Tongue (tissue), 2 donors: ENCODE results near the gene CPN1. TPM values are rescaled to one million over a fixed set of nuclear protein-coding genes. Genes with fewer than 3 reads are reported as not detected.
"Not testable (repeated sequence)": the region's sequence is repeated elsewhere in the genome, so short reads cannot be mapped to it uniquely, and the experiment has no call there.

Source experiments
- DNase-seq: peaks from one replicate; pipeline ENCODE4 v3.0.0-alpha.2; 2015
- total RNA-seq: library from RNA; depleted of rRNA; stranded (reverse); fragments of >200 nt; gene quantifications from one replicate; pipeline ENCODE4 v1.2.3, GENCODE V29; 2014

The CPN1 gene
- total RNA-seq, 1 donor from 2014 or later = not detected

DNA sequence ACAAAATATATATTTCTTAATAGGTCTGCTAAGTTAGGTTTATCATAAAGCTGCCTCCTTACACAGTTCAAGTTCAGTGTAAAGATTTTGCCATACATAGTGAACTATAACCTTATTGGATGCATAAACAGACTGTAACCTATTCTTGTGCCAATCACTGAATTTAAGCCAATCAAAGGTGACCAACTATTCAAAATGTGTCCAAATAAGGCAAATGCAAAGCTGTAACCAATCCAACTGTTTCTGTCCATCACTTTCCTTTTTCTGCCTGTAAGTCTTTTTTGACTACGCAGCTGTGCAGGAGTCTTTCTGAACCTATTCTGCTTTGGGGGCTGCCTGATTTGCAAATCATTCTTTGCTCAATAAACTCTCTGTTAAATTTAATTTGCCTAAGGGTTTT, 60.3 kb downstream of the CPN1 start:
- peak; percentile 75 for DNase-seq

- no peak for DNase-seq
Measured at GRCh38 chr10:100020886-100021253, 60.8 kb downstream of the CPN1 start.

DNA sequence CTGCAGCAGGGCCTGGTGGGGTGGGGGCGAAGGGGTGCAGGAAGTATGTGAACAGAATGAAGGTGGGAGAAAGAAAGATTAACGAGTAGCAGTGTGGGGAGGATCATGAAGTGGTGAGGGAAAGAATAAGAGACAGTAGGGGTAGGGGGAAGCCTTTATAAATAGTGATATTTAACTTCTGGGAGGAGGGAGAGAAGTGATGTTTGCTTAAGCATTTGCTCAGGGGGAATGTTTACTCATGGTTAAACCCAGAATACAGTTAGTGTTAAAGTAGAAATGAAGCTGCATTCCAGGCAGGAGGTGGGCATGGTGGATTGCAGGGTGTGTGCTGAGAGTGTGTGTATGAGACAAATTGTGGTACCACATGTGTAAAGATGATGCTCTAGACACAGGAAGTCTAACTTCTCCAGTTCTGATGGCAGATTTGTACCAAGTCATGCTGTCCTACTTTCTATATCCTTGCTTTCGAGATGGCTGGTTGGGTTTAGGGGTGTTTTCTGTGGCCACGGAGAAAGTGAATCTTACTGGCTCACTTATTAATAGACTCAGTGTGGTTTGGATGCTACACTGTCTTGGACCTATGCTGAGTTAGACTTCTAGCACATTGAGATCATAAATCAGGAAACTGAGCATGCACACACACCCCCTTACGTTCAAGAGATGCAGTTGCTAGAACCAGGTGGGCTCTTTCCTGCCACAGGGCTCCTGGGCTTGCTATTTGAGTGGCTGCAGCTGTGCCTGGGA, 61.4 kb downstream of the CPN1 start:
- DNase-seq = no peak

GRCh38 chr10:100019787-100020141, 61.9 kb downstream of the CPN1 start:
- peak; percentile 59 for DNase-seq

DNA sequence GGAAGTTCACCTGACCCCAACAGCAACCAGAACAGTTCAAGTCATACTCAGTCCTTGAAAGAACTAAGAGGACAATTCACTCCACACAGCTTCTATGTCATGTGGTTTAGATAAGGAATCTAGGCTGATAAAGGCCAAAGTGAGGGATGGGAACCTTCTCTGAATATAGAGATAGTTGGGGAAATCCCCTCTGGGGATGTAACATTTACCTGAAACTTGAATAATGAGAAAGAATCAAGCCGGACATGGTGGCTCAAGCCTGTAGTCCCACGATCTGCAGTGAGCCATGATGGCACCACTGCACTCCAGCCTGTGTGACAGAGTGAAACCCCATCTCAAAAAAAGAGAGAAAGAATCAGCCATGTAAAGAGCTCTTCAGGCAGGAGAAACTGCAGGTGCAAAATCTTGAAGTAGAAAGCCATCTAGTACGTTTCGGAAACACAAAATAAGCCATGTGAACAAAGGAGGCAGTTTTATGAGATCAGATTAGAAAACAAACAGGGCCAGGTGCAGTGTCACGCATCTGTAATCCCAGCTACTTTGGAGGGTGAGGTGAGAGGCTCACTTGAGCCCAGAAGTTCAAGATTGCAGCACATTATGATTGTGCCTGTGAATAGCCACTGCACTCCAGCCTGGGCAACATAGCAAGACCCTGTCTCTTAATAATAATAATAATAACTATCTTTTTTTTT, 67.5 kb downstream of the CPN1 start:
- DNase-seq = no peak

GRCh38 chr10:100013621-100014020, 68.0 kb downstream of the CPN1 start:
- no peak for DNase-seq

DNA sequence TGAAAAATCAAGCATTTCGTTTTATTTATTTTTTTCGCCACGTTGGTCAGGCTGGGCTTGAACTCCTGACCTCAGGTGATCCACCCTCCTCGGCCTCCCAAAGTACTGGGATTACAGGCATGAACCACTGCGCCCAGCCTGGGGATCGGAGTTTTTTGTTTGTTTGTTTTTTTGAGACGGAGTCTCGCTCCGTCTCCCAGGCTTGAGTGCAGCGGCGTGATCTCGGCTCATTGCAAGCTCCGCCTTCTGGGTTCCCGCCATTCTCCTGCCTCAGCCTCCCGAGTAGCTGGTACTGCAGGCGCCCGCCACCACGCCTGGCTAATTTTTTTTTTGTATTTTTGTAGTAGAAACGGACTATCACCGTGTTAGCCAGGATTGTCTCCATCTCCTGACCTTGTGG, 69.8 kb downstream of the CPN1 start:
- not testable (repeated sequence) for DNase-seq

GRCh38 chr10:100009793-100010676, 71.6 kb downstream of the CPN1 start, which contains the start of gene DNMBP:
TSS of gene DNMBP (minus strand) at chr10:100009947. CDS start at chr10:99972124, 37,823 bp downstream.
- DNase-seq = peak; percentile 95

GRCh38 chr10:100009283-100009792, 72.3 kb downstream of the CPN1 start:
- peak; percentile 78 for DNase-seq

DNA sequence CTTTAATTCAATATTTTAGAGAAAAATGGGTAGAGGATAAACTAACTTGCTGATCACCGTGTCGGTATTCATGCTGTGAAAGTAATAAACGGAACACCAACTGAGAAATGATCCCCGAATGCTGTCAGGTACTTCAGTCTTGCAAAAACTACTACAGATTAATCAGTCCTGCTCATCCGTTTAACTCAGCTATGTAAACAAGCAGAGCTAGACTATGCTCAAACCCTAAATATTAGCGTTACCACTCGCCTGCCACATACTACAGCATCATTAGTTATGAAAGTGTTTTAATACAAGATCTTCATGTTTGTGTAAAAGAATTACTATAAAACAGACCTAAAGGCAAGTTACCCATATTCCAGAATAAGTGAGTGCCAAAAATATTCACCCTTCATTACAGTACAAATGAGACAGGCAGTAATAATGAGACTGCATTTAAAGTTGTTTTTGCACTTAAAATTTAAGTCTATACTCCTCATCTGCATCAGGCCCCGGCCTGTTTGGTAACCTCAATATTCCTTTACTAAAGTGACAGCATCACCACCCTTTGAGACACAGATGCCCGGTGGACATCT, 72.9 kb downstream of the CPN1 start:
- no peak for DNase-seq

- no peak for DNase-seq
Measured at GRCh38 chr10:100008142-100008522, 73.5 kb downstream of the CPN1 start.

DNA sequence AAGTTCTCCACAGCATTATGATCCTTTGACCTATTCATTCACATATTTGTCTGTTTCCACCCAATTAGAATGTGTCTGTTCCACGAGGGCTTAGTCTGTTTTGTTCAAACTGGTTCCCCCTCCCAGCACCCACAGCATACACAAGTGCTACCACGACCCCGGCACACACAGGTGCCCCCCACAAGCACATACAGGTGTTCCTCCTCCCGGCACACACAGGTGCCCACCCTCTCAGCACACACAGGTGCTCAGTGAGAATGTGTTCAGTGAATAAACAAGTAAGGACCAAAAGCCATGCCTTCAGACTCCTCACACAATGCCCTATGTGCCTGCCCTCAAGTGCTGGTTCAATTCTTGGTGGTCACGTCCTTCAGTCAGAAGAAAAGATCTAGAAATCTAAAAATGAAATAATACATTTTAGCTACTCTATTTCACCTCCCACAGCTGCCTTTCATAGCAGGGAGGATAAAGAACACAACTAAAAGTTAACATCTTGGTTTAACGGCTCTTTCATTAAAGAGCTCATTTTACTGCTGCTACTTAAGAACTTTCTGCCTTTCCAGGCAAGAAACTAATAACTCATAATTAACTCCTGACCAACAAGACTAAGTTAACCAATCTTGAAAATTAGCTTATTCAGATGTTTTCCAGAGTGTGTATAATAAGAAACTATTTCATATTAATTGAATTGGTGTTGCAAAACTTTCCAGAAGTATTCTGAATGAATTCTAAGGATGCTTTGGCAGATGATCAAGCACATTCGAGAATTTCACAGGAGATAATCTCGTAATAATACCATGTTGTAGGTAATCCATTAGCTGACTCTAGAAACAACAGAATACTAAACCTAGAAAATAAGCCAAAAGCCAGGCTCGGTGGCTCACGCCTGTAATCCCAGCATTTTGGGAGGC, 74.2 kb downstream of the CPN1 start:
- no peak for DNase-seq

DNA sequence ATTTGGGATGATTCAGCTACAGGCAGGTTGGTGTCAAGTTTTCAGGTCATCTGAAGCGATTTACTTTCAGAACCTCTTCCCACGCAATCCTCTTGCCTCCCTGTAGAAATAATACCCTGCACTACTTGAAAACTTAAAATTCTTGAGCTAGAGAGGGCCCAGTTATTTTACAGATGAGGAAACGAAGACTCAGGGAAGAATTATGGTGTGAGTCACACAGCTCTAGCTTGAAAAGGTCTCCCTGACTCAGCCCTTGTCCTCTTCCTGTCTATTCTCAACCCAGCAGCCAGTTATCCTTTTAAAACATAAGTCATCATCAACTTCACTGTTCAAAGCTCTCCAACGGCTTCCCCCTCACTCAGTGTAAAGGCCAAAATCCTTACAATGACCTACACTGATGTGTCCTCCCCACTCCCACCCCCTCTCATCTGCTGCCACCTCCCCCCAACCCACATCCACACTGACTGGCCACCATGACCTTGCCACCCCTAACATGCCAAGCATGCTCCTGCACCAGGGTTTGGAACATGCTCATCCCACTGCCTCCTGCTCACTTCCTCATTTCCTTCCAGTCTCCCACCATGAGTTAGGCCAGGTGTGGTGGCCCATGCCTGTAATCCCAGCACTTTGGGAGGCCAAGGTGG, 75.3 kb downstream of the CPN1 start:
- no peak for DNase-seq

DNA sequence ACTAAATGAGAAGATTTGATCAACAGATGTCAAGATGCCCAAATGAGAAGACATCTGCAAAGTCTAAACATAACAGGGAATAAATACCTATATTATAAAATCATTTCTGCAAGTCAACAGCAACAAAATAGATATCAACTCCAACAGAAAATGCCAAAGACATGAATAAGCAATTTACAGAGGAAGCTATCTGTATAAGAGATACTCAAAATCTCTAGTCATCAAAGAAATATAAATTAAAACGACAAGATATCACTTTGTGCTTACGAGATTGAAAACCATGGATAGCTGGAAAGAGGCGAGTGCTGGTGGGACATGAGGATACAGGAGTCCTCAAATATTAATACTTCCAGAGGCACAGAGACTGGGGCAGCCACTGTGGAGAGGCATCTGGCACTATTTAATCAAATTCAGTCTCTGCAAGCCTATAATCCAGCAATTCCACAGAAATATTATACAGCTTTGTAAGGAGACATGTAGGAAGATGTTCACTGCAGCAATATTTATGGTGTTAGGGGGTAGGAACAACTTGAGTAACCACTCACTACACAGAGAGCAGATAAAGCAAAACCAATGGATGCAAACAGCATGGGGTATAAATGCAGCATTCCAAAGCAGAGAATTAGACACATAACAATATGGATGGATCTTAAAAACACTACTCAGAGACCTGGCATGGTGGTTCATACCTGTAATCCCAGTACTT, 76.7 kb downstream of the CPN1 start:
- no peak for DNase-seq

GRCh38 chr10:100000109-100000644, 81.5 kb downstream of the CPN1 start:
- DNase-seq = no peak

DNA sequence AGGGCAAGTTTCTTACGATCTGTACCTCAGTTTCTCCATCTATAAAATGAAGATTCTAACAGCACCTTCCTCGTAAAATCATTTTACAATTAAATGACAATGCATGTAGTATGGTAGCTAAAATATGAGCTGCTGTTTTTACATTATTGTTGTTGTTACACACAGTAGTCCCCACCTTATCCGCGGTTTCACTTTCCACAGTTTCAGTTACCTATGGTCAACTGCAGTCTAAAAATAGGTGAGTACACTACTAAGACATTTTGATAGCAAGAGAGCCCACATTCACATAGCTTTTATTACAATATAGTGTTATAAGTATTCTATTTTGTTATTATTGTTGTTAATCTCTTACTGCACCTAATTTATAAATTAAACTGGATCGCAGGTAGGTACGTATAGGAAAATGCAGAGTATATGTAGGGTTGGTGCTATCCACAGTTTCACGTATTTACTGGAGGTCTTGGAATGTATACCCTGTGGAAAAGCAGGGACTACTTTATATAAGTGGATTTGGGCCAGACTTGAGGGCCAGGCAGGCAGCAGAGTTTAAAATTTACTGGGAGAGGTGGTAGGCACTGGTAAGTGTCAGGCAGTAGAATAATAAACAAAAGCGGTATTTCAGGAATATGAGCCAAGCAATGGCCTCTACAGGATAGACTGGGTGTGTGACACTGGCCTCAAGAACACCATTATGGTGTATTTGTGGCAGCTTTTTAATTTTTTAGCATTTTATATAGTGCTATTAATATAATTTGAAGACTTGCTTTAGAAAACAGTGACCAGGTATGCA, 82.2 kb downstream of the CPN1 start:
- DNase-seq = no peak

DNA sequence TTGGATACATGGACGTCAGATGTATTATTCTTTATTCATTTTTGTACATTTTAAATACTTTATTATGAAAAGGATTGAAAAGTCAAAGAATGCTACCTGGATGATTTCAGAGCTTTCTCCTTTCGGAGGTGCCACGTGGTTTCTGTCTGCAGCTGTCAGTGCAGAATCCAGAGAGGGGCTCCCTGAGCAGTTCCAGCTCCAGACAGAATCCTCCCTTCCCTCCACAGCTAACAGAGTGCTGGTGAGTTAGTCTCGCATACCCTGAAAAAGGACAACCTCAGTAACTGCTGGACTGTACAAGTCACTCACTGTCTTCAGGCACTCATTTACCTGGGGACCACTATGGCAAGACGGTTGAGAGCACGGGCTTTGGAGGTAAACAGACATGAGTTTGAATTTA, 82.8 kb downstream of the CPN1 start:
- DNase-seq = peak; percentile 57

DNA sequence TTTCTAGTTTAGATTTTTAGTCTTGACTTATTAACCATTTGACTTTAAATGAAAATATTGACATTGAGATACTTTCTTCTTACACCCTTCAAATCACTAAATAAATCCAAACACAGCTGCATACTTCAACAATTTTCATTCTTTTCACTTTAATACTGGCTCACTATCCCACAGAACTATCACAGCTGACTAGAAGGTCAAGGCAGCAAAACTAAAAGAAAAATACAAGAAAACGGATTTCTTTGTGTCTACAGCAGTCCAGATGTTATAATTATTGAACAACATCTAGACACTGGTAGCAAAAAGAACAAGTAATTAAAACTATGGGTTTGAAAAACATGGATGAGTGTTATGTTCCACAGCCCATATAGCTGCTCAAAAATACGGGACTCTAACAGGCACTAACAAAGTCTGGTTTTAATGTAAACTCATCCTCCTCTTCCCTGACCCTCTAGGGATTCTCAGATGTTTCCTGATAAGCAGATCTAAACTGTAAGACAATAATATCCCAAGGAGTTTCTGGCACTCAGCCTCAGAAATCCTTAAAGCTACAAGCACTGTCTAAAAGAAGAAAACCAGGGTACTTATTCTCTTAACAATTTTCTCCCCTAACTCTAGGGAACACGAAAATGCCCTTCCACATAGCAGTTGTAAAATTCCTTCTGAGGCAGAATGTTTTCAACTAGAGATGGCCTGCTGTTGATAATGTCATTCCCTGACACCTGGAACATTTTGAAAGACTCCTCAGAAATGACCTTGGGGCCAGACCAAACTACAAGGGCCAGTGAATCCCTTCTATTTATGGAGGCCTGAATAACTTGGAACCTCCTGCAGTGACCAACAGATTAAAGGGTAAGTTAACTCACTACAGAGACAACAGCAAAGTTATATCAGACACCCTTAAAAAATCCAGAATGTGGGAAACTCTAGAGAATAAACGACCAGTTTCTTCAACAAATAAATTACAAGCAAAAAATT, 84.7 kb downstream of the CPN1 start:
- peak; percentile 77 for DNase-seq
